Spleen (tissue), 11 donors: ENCODE measurements around the gene SAP30BP. TPM values are rescaled to one million over a fixed set of nuclear protein-coding genes. Genes with fewer than 3 reads are reported as not detected.

Experiments
- DNase-seq: peaks from one replicate; pipeline ENCODE4 v3.0.0-alpha.2; 2020
- H3K27ac ChIP-seq, 8 donors: fragments of 200-600 bp; sonication (generic) in 7 of 8; 1 replicate in 4 of 8; 2 replicates in 4 of 8; pipeline versions ENCODE4 v1.5.0 to v1.8.0; 2016 to 2021; ENCODE audit warnings: inconsistent platforms in 4 of 8, mild to moderate bottlenecking in 4 of 8, moderate library complexity in 1 of 8
- H3K27me3 ChIP-seq, 7 donors: fragments of 200-600 bp; sonication (generic) in 6 of 7; replicated peaks in 1 of 7; 1 replicate in 4 of 7; 2 replicates in 3 of 7; pipeline versions ENCODE4 v1.5.0 to v1.8.0; 2016 to 2021; ENCODE audit warnings: inconsistent platforms in 3 of 7, mild to moderate bottlenecking in 1 of 7
- H3K36me3 ChIP-seq, 6 donors: fragments of 200-600 bp; sonication (generic) in 5 of 6; 1 replicate in 4 of 6; 2 replicates in 2 of 6; pipeline versions ENCODE4 v1.5.0 to v1.8.0; 2016 to 2021; ENCODE audit warnings: inconsistent platforms in 2 of 6
- H3K4me1 ChIP-seq, 6 donors: fragments of 200-600 bp; sonication (generic) in 5 of 6; 1 replicate in 3 of 6; 2 replicates in 3 of 6; pipeline versions ENCODE4 v1.5.0 to v1.8.0; 2016 to 2021; ENCODE audit warnings: inconsistent platforms in 3 of 6
- H3K4me3 ChIP-seq, 8 donors: fragments of 200-600 bp; sonication (generic) in 7 of 8; 1 replicate in 4 of 8; 2 replicates in 4 of 8; pipeline versions ENCODE4 v1.5.0 to v1.8.0; 2016 to 2021; ENCODE audit warnings: inconsistent platforms in 4 of 8, mild to moderate bottlenecking in 4 of 8, moderate library complexity in 2 of 8
- H3K9me3 ChIP-seq, 8 donors: fragments of 200-600 bp; sonication (generic) in 7 of 8; 1 replicate in 4 of 8; 2 replicates in 4 of 8; pipeline versions ENCODE4 v1.5.0 to v1.8.0; 2016 to 2021; ENCODE audit warnings: inconsistent platforms in 4 of 8
- POLR2A ChIP-seq, 3 donors: fragments of 450-650 bp; IDR thresholded peaks; one replicate each; pipeline ENCODE4 v1.5.1; 2017; ENCODE audit warnings: antibody characterized with exemption in 3 of 3, mild to moderate bottlenecking in 1 of 3
- POLR2AphosphoS5 ChIP-seq, 3 donors: sonication (generic); formaldehyde crosslinking; IDR thresholded peaks; one replicate each; pipeline ENCODE4 v1.5.1; 2017; ENCODE audit warnings: antibody characterized with exemption in 3 of 3
- WGBS, 5 donors: extraction: QIAGEN DNeasy Blood & Tissue Kit in 3 of 5; methylation state at CpG; one replicate each; pipeline versions ENCODE4 v1.1.5 to v1.1.7; 2013 to 2018; 5-methylcytosine and 5-hydroxymethylcytosine counted together
- intact Hi-C: fragments of 100-400 bp; cut with DNase I; formaldehyde crosslinking; loops from one replicate; pipeline ENCODE4 v1.15.0; 2023; ENCODE audit warnings: low total_unique reads
- polyA plus RNA-seq, 3 donors: library from polyadenylated mRNA; stranded (reverse); fragments of 200-250 nt; gene quantifications; one replicate each; pipeline ENCODE4 v1.2.1, GENCODE V29; 2013
- total RNA-seq, 7 donors: library from RNA; depleted of rRNA in 3 of 7; stranded (reverse); fragments of >200 nt in 3 of 7; fragmentation: NEBNext Ultra II Directional in 4 of 7; extraction: Animal tissue kit (Norgen Biotek cat#: 25700) in 4 of 7; gene quantifications; one replicate each; pipeline versions ENCODE4 v1.1.0 to v1.2.1, GENCODE V29; 2016 to 2021
- TF ChIP-seq, protein P1 (sequence below), 11 experiments: fragments of 200-600 bp in 7 of 11; fragments of 450-650 bp in 4 of 11; sonication (generic) in 4 of 11; IDR thresholded peaks in 8 of 11; conservative IDR thresholded peaks in 3 of 11; 1 replicate in 7 of 11; 2 replicates in 4 of 11; pipeline versions ENCODE4 v1.4.0 to v1.8.0; 2016 to 2021; ENCODE audit warnings: antibody characterized with exemption in 11 of 11, inconsistent platforms in 4 of 11, mild to moderate bottlenecking in 1 of 11
- donor health status: healthy with polysubstance abuse.
- donor health status: DM: no; HTN: no; CAD: no; lungs with moderate emphysema.
- donor health status: DM: no; HTN: no; CAD: no.
- donor health status: Bipolar disorder and iron deficiency.
- donor health status: healthy.
- donor health status: DM: no; HTN: no; CAD: no.
- donor health status: DM: yes; HTN: yes; CAD: no.

Gene SAP30BP
- total and polyA plus RNA-seq, 10 donors: 53.8 to 110 (median 75.4) TPM

GRCh38 chr17:75730065-75730464 lies 62.9 kb downstream of the SAP30BP start:
- H3K9me3 ChIP-seq: no peaks in the 10 kb centered on the region
- H3K27ac ChIP-seq: no peak overlapping the region
- H3K27me3 ChIP-seq: no peaks in the 10 kb centered on the region
- H3K4me1 ChIP-seq: peaks cover 6 to 31% (median 12%) of the 10 kb centered on the region in 6 donors
- peaks cover 0 to 89% (median 6%) of the 10 kb centered on the region in 6 donors for H3K36me3 ChIP-seq
- H3K4me3 ChIP-seq: no peak overlapping the region
- DNase-seq: no peak
- WGBS, 5 donors: 88 to 94% (median 92%) methylated on average over 14 to 24 of the region's 24 CpGs
- intact Hi-C loops: no loop called here
- TF ChIP-seq POLR2AphosphoS5 (IDR thresholded peaks at IDR 0.05) (peak in 2 of 3 donors; percentile 44 to 60), POLR2A (IDR thresholded peaks at IDR 0.05) (no peak)

DNA sequence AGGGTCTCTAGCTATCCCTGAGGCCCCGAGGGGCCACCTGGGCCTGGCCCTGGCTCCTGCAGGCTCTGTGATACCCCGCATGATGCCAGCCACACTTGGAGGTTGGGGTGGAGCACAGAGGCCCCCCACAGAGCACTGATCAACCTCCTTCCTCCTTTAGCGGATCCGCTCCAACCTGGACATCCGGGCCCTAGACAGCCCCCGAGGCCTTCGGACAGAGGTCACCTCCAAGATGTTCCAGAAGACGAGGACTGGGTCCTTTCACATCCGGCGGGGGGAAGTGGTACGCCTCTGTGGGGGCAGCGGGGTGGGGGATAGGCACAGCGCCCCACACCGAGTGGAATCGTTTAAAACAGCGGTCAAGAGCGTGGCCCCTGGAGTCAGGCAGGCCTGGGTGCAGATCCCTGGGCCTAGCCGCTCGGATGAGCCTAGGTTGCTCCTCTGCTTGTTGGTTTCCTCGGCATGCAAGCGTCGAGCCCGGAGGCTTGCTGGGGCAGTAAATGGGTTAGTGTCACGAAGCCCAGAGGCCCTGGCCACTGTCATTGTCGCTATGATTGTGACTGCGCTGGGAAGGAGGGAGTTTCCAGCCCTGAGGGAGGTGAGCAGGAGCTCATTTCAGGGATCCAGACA lies 64.1 kb downstream of the SAP30BP start:
- TF ChIP-seq POLR2AphosphoS5 (IDR thresholded peaks at IDR 0.05) (no peak), POLR2A (IDR thresholded peaks at IDR 0.05) (no peak)
- TF ChIP-seq, protein P1, sequence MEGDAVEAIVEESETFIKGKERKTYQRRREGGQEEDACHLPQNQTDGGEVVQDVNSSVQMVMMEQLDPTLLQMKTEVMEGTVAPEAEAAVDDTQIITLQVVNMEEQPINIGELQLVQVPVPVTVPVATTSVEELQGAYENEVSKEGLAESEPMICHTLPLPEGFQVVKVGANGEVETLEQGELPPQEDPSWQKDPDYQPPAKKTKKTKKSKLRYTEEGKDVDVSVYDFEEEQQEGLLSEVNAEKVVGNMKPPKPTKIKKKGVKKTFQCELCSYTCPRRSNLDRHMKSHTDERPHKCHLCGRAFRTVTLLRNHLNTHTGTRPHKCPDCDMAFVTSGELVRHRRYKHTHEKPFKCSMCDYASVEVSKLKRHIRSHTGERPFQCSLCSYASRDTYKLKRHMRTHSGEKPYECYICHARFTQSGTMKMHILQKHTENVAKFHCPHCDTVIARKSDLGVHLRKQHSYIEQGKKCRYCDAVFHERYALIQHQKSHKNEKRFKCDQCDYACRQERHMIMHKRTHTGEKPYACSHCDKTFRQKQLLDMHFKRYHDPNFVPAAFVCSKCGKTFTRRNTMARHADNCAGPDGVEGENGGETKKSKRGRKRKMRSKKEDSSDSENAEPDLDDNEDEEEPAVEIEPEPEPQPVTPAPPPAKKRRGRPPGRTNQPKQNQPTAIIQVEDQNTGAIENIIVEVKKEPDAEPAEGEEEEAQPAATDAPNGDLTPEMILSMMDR (IDR thresholded peaks at IDR 0.05 in 8 of 11, conservative IDR thresholded peaks at IDR 0.05 in 3 of 11): no peak
- Histone ChIP-seq H3K9me3 (no peaks in the 10 kb centered on the region), H3K27ac (no peak overlapping the region), H3K36me3 (peaks cover 0 to 86% (median 7%) of the 10 kb centered on the region in 6 donors), H3K4me1 (peaks cover 6 to 26% (median 9%) of the 10 kb centered on the region in 6 donors), H3K4me3 (no peak overlapping the region), H3K27me3 (no peaks in the 10 kb centered on the region)
- no peak for DNase-seq
- intact Hi-C loops: no loop called here
- 86 to 92% (median 88%) methylated on average over 22 to 26 of the region's 26 CpGs for WGBS, 5 donors

DNA sequence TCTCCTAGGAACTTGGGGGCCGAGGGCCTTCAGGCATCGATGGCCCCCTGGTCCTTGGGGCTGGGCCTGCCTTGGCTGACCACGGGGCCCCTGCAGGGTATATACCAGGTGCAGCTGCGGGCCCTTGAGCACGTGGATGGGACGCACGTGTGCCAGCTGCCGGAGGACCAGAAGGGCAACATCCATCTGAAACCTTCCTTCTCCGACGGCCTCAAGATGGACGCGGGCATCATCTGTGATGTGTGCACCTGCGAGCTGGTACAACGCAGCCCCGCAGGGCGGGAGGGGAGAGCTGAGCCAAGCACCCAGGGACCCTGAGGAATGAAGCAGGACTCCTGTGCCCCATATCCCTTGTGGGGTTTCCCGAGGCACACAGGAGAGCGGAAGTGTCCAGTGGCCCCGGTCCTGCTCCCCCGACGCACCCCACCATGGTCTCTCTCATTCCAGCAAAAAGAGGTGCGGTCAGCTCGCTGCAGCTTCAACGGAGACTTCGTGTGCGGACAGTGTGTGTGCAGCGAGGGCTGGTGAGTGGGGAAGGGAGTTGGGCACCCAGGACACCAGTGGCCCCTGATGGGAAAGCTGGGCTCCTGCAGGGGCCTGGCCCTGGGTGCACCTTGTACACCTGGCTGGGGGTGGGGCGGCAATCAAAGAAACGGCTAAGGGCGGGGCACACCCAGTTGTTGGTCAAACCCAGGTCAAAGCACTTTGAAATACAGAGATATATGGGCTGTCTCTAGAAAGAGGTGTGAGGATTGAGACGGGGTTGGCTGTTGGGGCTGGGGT lies 64.8 kb downstream of the SAP30BP start:
- intact Hi-C loops: no loop called here
- DNase-seq: no peak
- no peak overlapping the region for H3K4me3 ChIP-seq
- H3K27ac ChIP-seq: no peak overlapping the region
- peak in 2 of 3 donors; percentile 22 to 50 for TF ChIP-seq POLR2AphosphoS5 (IDR thresholded peaks at IDR 0.05)
- TF ChIP-seq, protein P1 (IDR thresholded peaks at IDR 0.05 in 8 of 11, conservative IDR thresholded peaks at IDR 0.05 in 3 of 11): no peak
- peaks cover 6 to 31% (median 10%) of the 10 kb centered on the region in 6 donors for H3K4me1 ChIP-seq
- H3K36me3 ChIP-seq: peaks cover 0 to 86% (median 9%) of the 10 kb centered on the region in 6 donors
- H3K9me3 ChIP-seq: no peaks in the 10 kb centered on the region
- no peaks in the 10 kb centered on the region for H3K27me3 ChIP-seq
- whole genome bisulfite sequencing, 5 donors: 89 to 92% (median 91%) methylated on average over 20 to 31 of the region's 31 CpGs

DNA sequence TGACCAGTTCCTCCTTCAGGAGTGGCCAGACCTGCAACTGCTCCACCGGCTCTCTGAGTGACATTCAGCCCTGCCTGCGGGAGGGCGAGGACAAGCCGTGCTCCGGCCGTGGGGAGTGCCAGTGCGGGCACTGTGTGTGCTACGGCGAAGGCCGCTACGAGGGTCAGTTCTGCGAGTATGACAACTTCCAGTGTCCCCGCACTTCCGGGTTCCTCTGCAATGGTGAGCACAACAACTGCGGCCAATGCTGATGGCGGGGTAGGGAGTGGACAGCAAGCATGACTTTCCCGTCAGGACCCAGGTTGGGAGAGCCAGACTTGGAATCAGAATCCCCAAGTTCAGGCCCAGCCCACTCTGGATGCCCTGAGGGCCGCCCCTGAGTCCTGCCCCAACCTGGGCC lies 66.3 kb downstream of the SAP30BP start:
- H3K9me3 ChIP-seq: no peaks in the 10 kb centered on the region
- WGBS, 5 donors: 90 to 96% (median 92%) methylated on average over 18 of the region's 18 CpGs
- intact Hi-C loops: no loop called here
- no peaks in the 10 kb centered on the region for H3K27me3 ChIP-seq
- H3K36me3 ChIP-seq: peaks cover 0 to 86% (median 11%) of the 10 kb centered on the region in 6 donors
- H3K27ac ChIP-seq: peak overlapping the region in 1 of 8 donors; percentile 21
- no peak for DNase-seq
- no peak for TF ChIP-seq POLR2A (IDR thresholded peaks at IDR 0.05)
- TF ChIP-seq POLR2AphosphoS5 (IDR thresholded peaks at IDR 0.05): peak in 2 of 3 donors; percentile 32 to 37
- TF ChIP-seq, protein P1 (IDR thresholded peaks at IDR 0.05 in 8 of 11, conservative IDR thresholded peaks at IDR 0.05 in 3 of 11): no peak
- peaks cover 6 to 47% (median 16%) of the 10 kb centered on the region in 6 donors for H3K4me1 ChIP-seq
- H3K4me3 ChIP-seq: no peak overlapping the region
